Melanocyte of skin (primary cell): ENCODE data around the gene PRKAG3. TPM values are rescaled to one million over a fixed set of nuclear protein-coding genes. Genes with fewer than 3 reads are reported as not detected.

Experiments
- total RNA-seq, 2 donors: library from RNA; depleted of rRNA; stranded (reverse); fragments of >200 nt; gene quantifications; 2 replicates each; pipeline ENCODE4 v1.2.3, GENCODE V29; 2012

Gene PRKAG3
- total RNA-seq = not detected

GRCh38 chr2:218831378-218831990 lies at the start of gene PRKAG3:
Gene PRKAG3, minus strand, starts transcription at chr2:218831803.

GRCh38 chr2:218880102-218880858 lies 48.7 kb upstream of the PRKAG3 start, which contains the start of gene WNT10A:
Gene WNT10A, plus strand, starts transcription at chr2:218880852. Its CDS starts 144 bp downstream, at chr2:218880996.

GRCh38 chr2:218859556-218859987 lies 28.0 kb upstream of the PRKAG3 start, which contains the start of gene WNT6:
Gene WNT6, plus strand, starts transcription at chr2:218859805. Its CDS starts 233 bp downstream, at chr2:218860038.

GRCh38 chr2:218781691-218782527 lies 49.7 kb downstream of the PRKAG3 start, which contains the start of gene CYP27A1:
Gene CYP27A1, plus strand, starts transcription at chr2:218782147. Its CDS starts 36 bp downstream, at chr2:218782183.

Other genes starting within 250 kb of the PRKAG3 start
- 1 to 10 TPM; 9.0 to 9.6 TPM for gene PLCD4, start 223.9 kb downstream of the PRKAG3 start, total RNA-seq
- gene ZNF142, start 172.2 kb downstream of the PRKAG3 start, total RNA-seq = 10 to 100 TPM; 13.0 to 15.5 TPM
- gene BCS1L, start 172.1 kb downstream of the PRKAG3 start, total RNA-seq = 10 to 100 TPM; 27.5 to 35.0 TPM
- 10 to 100 TPM; 42.7 to 56.6 TPM for gene RNF25, start 159.8 kb downstream of the PRKAG3 start, total RNA-seq
- 10 to 100 TPM; 19.0 to 32.3 TPM for gene STK36, start 159.7 kb downstream of the PRKAG3 start, total RNA-seq
- 10 to 100 TPM; 33.7 to 38.6 TPM for gene TTLL4, start 121.0 kb downstream of the PRKAG3 start, total RNA-seq
- gene CYP27A1, start 49.7 kb downstream of the PRKAG3 start, total RNA-seq = 100 to 1,000 TPM; 184 to 304 TPM
- gene WNT6, start 28.0 kb upstream of the PRKAG3 start, total RNA-seq = 1 to 10 TPM in 1 of 2 donors, under 1 TPM in 1; 0.34 to 1.7 TPM
- under 1 TPM in 1 of 2 donors, not detected in 1; 0.34 TPM for gene WNT10A, start 49.0 kb upstream of the PRKAG3 start, total RNA-seq
- gene CDK5R2, start 127.9 kb upstream of the PRKAG3 start, total RNA-seq = not detected
- not detected for gene FEV, start 153.4 kb upstream of the PRKAG3 start, total RNA-seq
- under 1 TPM in 1 of 2 donors, not detected in 1; 0.34 TPM for gene CRYBA2, start 161.6 kb upstream of the PRKAG3 start, total RNA-seq
- under 1 TPM in 1 of 2 donors, not detected in 1; 0.34 TPM for gene CFAP65, start 209.7 kb upstream of the PRKAG3 start, total RNA-seq
- under 1 TPM in 1 of 2 donors, not detected in 1; 0.34 TPM for gene IHH, start 229.1 kb upstream of the PRKAG3 start, total RNA-seq